Measurements from ENCODE around the gene ARPC4. TPM values are rescaled to one million over a fixed set of nuclear protein-coding genes. Genes with fewer than 3 reads are reported as not detected.

The ARPC4 gene
- total and polyA plus RNA-seq, 2 of the 13 experiments (the other 11 are each of a cell fraction or from before 2014, with no cell fraction given), result 30.1 to 83.6 TPM

DNA sequence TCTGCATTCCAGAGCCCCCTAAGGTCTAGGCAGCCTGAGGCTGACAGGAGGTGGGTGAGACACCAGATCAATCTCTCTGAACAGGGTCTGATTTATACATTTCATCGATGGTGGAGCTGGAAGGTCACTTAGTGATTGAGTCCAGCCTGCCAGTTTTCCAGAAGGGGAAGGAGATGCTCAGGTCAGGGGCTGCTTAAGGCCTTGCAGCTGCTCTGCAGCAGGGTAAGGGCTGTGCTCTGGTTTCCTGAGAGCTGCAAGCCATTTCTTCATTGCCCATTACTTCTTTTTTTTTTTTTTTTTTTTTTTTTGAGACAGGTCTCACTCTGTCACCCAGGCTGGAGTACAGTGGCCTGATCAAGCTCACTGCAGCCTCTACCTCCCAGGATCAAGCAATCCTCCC is 11.3 kb upstream of the ARPC4 start (continued):
- TF ChIP-seq, protein P1, sequence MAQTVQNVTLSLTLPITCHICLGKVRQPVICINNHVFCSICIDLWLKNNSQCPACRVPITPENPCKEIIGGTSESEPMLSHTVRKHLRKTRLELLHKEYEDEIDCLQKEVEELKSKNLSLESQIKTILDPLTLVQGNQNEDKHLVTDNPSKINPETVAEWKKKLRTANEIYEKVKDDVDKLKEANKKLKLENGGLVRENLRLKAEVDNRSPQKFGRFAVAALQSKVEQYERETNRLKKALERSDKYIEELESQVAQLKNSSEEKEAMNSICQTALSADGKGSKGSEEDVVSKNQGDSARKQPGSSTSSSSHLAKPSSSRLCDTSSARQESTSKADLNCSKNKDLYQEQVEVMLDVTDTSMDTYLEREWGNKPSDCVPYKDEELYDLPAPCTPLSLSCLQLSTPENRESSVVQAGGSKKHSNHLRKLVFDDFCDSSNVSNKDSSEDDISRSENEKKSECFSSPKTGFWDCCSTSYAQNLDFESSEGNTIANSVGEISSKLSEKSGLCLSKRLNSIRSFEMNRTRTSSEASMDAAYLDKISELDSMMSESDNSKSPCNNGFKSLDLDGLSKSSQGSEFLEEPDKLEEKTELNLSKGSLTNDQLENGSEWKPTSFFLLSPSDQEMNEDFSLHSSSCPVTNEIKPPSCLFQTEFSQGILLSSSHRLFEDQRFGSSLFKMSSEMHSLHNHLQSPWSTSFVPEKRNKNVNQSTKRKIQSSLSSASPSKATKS (CRISPR knock-in tag; IDR thresholded peaks at IDR 0.05), result no peak
- TF ChIP-seq SNRNP70 (IDR thresholded peaks at IDR 0.05; ENCODE audit: low read depth, low read length) (no peak), SOX13 (IDR thresholded peaks at IDR 0.05) (no peak), SOX13 (CRISPR knock-in tag; conservative IDR thresholded peaks at IDR 0.05 in 1 of 2, IDR thresholded peaks at IDR 0.05 in 1 of 2) (no peak), ESRRA (CRISPR knock-in tag; IDR thresholded peaks at IDR 0.05; ENCODE audit: low read depth) (no peak), FOXJ3 (CRISPR knock-in tag; IDR thresholded peaks at IDR 0.05; ENCODE audit: borderline replicate concordance) (no peak), ZSCAN22 (CRISPR knock-in tag; IDR thresholded peaks at IDR 0.05) (no peak), ZNF451 (CRISPR knock-in tag; IDR thresholded peaks at IDR 0.05) (no peak), ZNF644 (CRISPR knock-in tag; IDR thresholded peaks at IDR 0.05; ENCODE audit: low read depth) (no peak), ZNF230 (CRISPR knock-in tag; IDR thresholded peaks at IDR 0.05) (no peak)
- TF ChIP-seq, protein P2, sequence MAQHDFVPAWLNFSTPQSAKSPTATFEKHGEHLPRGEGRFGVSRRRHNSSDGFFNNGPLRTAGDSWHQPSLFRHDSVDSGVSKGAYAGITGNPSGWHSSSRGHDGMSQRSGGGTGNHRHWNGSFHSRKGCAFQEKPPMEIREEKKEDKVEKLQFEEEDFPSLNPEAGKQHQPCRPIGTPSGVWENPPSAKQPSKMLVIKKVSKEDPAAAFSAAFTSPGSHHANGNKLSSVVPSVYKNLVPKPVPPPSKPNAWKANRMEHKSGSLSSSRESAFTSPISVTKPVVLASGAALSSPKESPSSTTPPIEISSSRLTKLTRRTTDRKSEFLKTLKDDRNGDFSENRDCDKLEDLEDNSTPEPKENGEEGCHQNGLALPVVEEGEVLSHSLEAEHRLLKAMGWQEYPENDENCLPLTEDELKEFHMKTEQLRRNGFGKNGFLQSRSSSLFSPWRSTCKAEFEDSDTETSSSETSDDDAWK (CRISPR knock-in tag; IDR thresholded peaks at IDR 0.05), result no peak

Data from HepG2 (cell line).